ENCODE measurements around the gene GJB3.

Gene GJB3

DNA sequence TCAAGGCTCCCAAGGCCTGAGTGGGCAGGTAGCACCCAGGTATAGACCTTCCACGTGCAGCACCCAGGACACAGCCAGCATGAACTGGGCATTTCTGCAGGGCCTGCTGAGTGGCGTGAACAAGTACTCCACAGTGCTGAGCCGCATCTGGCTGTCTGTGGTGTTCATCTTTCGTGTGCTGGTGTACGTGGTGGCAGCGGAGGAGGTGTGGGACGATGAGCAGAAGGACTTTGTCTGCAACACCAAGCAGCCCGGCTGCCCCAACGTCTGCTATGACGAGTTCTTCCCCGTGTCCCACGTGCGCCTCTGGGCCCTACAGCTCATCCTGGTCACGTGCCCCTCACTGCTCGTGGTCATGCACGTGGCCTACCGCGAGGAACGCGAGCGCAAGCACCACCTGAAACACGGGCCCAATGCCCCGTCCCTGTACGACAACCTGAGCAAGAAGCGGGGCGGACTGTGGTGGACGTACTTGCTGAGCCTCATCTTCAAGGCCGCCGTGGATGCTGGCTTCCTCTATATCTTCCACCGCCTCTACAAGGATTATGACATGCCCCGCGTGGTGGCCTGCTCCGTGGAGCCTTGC is 19.7 kb upstream of the GJB3 start:
- no peak for TF ChIP-seq TEAD4 (IDR thresholded peaks at IDR 0.05)
- no peak for TF ChIP-seq YY1 (IDR thresholded peaks at IDR 0.05; ENCODE audit: low read depth)
- no peak for TF ChIP-seq FOXM1 (IDR thresholded peaks at IDR 0.05; ENCODE audit: borderline replicate concordance, low read depth)
- TF ChIP-seq TCF12 (IDR thresholded peaks at IDR 0.05; ENCODE audit: low read depth): no peak
- no peak for TF ChIP-seq MAX (IDR thresholded peaks at IDR 0.05)
- TF ChIP-seq USF1 (IDR thresholded peaks at IDR 0.05): no peak
- TF ChIP-seq RAD21 (IDR thresholded peaks at IDR 0.05; ENCODE audit: low read depth): no peak
- TF ChIP-seq NFIC (IDR thresholded peaks at IDR 0.05): no peak
- no peak for TF ChIP-seq CREB1 (IDR thresholded peaks at IDR 0.05; ENCODE audit: low read depth)
- no peak for TF ChIP-seq REST (IDR thresholded peaks at IDR 0.05; ENCODE audit: low read depth)
- TF ChIP-seq EGR1 (IDR thresholded peaks at IDR 0.05): no peak
- no peak for TF ChIP-seq EP300 (IDR thresholded peaks at IDR 0.05; ENCODE audit: borderline replicate concordance)
- no peak for TF ChIP-seq CEBPB (IDR thresholded peaks at IDR 0.05)
- TF ChIP-seq ZBTB7A (IDR thresholded peaks at IDR 0.05; ENCODE audit: low read depth): no peak
- no peak for TF ChIP-seq TAF1 (IDR thresholded peaks at IDR 0.05; ENCODE audit: low read depth)

GRCh38 chr1:34761776-34762307 is 19.2 kb upstream of the GJB3 start:
- TF ChIP-seq FOXM1 (IDR thresholded peaks at IDR 0.05; ENCODE audit: borderline replicate concordance, low read depth) (no peak), CREB1 (IDR thresholded peaks at IDR 0.05; ENCODE audit: low read depth) (no peak), NFIC (IDR thresholded peaks at IDR 0.05) (no peak), TAF1 (IDR thresholded peaks at IDR 0.05; ENCODE audit: low read depth) (no peak), RAD21 (IDR thresholded peaks at IDR 0.05; ENCODE audit: low read depth) (no peak), USF1 (IDR thresholded peaks at IDR 0.05) (no peak), REST (IDR thresholded peaks at IDR 0.05; ENCODE audit: low read depth) (no peak), TCF12 (IDR thresholded peaks at IDR 0.05; ENCODE audit: low read depth) (no peak), EP300 (IDR thresholded peaks at IDR 0.05; ENCODE audit: borderline replicate concordance) (no peak), EGR1 (IDR thresholded peaks at IDR 0.05) (no peak), MAX (IDR thresholded peaks at IDR 0.05) (no peak), YY1 (IDR thresholded peaks at IDR 0.05; ENCODE audit: low read depth) (no peak), CEBPB (IDR thresholded peaks at IDR 0.05) (no peak), TEAD4 (IDR thresholded peaks at IDR 0.05) (no peak), ZBTB7A (IDR thresholded peaks at IDR 0.05; ENCODE audit: low read depth) (no peak)

- no peak for TF ChIP-seq USF1 (IDR thresholded peaks at IDR 0.05)
- TF ChIP-seq ZBTB7A (IDR thresholded peaks at IDR 0.05; ENCODE audit: low read depth): no peak
- TF ChIP-seq EP300 (IDR thresholded peaks at IDR 0.05; ENCODE audit: borderline replicate concordance): no peak
- TF ChIP-seq TAF1 (IDR thresholded peaks at IDR 0.05; ENCODE audit: low read depth): no peak
- no peak for TF ChIP-seq TEAD4 (IDR thresholded peaks at IDR 0.05)
- TF ChIP-seq NFIC (IDR thresholded peaks at IDR 0.05): no peak
- TF ChIP-seq REST (IDR thresholded peaks at IDR 0.05; ENCODE audit: low read depth): no peak
- no peak for TF ChIP-seq YY1 (IDR thresholded peaks at IDR 0.05; ENCODE audit: low read depth)
These were observed 18.4 kb upstream of the GJB3 start for GRCh38 chr1:34762474-34763141.
